GM18909 (cell line): ENCODE results near the gene RNFT2.
"Not testable (repeated sequence)": the region's sequence is repeated elsewhere in the genome, so short reads cannot be mapped to it uniquely, and the experiment has no call there.

Experiments used
- ATAC-seq: cut with Tn5 transposase; IDR thresholded peaks from one replicate; pipeline ENCODE4 v1.9.1; 2021; ENCODE audit warnings: mild to moderate bottlenecking; ENCODE audit not compliant: unreplicated experiment, poor library complexity

Gene RNFT2

GRCh38 chr12:116783525-116784237, 45.6 kb downstream of the RNFT2 start:
- no peak for ATAC-seq

DNA sequence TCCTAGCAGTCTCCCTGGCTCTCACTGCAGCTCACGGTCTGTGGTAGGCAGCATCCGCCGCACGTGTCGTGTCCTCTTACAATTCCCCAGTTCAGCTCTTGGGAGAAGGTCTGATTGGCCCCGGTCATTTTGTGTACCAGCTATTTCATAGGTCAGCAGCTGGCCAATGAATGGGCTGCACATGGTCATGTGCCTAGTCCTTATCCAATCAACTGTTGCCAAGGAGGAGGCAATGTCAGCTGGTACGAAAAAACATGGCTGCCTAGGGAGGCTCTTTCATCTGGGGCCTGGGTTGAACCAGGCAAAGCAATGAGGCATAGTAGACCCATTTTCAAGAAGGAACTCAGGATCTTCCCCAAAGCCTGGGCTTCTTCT, 46.1 kb downstream of the RNFT2 start:
- no peak for ATAC-seq

- ATAC-seq = not testable (repeated sequence)
Observed at GRCh38 chr12:116789562-116789961, 51.4 kb downstream of the RNFT2 start.

DNA sequence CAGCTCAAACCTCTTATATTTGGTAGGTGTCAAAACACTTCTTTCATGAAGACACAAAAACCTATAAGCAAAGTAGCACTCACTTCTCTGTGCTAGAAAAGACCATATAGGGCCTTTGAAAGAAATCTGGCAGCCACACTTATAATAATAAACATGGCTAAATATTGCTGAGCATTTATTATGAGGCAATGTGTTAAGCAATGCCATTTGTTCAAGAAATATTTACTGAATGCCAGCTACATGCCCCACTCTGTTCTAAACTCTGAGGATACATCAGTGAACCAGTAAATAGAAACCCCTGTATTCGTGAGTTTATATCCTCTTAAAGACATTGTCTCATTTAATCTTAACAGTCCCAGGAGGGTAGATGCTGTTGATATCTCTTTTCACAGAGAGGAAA, 52.0 kb downstream of the RNFT2 start:
- ATAC-seq = no peak

DNA sequence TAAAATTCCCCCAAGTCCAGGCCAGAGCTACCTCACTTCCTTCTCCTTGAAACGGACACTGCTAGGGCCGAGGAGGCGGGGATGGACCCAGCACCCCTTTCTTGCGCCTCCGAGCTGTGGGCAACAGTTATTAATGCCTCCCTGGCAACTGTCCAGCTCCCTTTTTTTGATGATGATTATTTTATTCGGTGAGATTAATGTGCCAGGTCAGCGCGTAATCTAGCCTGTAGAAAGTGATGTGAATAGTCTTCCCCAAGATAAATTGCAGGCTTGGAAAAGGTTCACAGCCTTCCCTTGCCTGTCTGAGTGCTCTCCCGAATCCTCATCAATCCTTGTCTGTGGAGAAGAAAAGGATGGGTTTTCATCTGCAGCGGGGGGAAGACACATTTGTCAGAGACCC, 54.3 kb downstream of the RNFT2 start:
- no peak for ATAC-seq

- ATAC-seq = no peak
Observed at GRCh38 chr12:116794725-116795124, 56.6 kb downstream of the RNFT2 start.

DNA sequence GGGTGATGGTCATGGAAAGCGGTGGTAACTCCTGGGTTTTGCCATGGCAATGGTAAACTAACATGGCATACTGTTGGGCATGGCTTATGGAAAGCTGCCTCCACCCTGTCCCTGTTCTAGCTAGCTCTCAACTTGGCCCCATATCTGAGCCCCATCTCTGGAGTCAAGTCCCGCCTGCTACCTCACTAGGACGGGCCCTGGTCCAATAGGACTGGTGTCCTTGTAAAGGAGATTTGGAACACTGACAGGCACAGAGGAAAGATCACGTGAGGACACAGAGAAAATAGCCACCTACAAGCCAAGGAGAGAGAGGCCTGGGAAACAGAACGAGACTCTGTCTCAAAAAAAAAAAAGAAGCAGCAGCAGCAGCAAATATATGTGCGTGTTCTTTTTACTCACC, 59.8 kb downstream of the RNFT2 start:
- ATAC-seq = no peak

DNA sequence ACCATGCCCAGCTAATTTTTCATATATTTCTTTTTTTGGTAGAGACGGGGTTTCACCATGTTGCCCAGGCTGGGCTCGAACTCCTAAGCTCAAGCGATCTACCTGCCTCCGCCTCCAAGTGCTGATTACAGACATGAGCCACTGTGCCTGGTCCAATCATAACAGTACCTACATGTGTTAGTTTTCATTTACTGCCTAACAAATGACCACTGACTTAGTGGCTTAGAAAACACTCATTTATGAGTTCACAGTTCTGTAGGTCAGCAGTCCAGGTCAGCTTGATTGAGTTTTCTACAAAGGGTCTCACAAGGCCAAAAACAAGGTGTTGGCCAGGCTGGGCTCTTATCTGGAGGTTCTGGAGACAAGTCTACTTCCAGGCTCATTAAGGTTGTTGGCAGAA, 60.6 kb downstream of the RNFT2 start:
- no peak for ATAC-seq

GRCh38 chr12:116799955-116800354, 61.8 kb downstream of the RNFT2 start:
- ATAC-seq = no peak

GRCh38 chr12:116800918-116801317, 62.8 kb downstream of the RNFT2 start:
- ATAC-seq = no peak

DNA sequence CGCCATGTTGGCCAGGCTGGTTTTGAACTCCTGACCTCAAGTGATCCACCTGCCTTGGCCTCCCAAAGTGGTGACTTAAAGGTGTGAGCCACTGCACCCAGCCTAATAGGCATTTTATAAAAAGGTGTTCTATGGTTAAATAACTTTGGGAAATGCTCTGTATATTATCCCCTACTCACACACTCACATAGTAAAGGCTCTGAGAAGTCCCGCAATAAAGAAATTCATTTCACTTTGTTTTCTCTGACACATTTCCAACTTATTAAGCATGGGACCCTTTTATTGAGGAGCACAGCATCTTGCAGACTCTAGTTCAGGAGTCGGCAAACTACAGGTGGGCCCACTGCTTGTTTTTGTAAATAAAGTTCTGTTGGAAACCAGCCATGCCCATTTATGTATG, 63.9 kb downstream of the RNFT2 start:
- no peak for ATAC-seq

DNA sequence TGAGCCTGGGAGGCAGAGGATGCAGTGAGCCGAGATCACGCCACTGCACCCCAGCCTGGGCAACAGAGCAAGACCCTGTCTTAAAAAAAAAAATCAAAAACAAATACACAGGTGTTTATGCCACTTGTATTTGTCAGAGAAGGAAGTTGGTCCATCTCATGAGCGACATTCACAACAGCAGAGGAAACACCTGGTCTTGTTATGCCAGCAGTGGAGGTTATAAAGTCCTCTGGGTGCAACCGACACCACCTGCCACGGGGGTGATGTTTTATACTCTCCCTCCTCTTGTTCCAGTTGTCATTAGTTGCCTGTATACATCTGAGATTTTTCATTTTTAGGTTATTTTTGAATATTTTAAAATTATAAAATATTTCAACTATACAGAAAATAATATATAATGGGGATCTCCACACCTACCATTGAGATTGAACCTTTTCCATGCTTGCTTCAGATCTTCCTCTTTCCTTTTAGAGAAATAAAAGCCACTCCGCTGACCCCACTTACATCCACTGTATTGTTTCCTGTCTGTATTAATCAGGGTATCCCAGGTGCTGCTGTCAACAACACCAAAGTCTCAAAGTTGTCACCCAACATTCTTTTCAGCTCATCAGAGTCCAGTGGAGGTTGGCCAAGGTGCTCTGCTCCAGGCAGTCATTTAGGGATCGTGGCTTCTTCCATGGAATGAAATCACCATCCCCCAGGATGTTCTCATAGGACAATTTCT, 65.1 kb downstream of the RNFT2 start:
- ATAC-seq = no peak

- no peak for ATAC-seq
Observed at GRCh38 chr12:116804051-116804450, 65.9 kb downstream of the RNFT2 start.

GRCh38 chr12:116806845-116807440, 68.8 kb downstream of the RNFT2 start:
- ATAC-seq = no peak

DNA sequence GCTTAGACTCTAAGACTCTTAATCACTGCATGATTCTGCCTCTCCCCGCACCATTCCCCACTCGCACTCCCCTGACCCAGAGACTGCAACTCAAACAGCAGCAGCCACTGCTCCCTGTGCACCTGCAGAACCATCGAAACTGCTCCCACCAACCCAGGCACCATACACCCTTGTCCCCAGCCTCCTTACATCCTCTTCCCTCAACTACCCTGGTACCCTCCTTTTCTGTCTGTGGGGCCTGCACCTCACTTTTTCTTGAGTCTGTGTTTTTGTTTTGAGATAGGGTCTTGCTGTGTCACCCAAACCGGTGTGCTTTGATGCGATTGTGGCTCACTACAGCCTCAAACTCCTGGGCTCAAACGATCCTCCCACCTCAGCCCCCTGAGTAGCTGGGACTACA, 69.4 kb downstream of the RNFT2 start:
- no peak for ATAC-seq

GRCh38 chr12:116808113-116809105, 70.3 kb downstream of the RNFT2 start:
- ATAC-seq = no peak

- no peak for ATAC-seq
Observed at GRCh38 chr12:116812238-116812637, 74.1 kb downstream of the RNFT2 start.

GRCh38 chr12:116813271-116814041, 75.3 kb downstream of the RNFT2 start:
- no peak for ATAC-seq

GRCh38 chr12:116814766-116815165, 76.7 kb downstream of the RNFT2 start:
- not testable (repeated sequence) for ATAC-seq
